Fibroblast of pulmonary artery (primary cell): ENCODE results near the gene MTX3.
A peak's percentile ranks its signal among the peaks of the same experiment; 100 is the strongest.

Source experiments
- DNase-seq: peaks from one replicate; pipeline ENCODE4 v3.0.0-alpha.2; 2010; ENCODE audit warnings: low read depth
- H3K4me3 ChIP-seq: replicated peaks from 2 replicates; pipeline ENCODE4 v1.5.1; 2011; ENCODE audit warnings: low read depth, mild to moderate bottlenecking, control low read depth, low read length, moderate library complexity
- CTCF ChIP-seq: IDR thresholded peaks from 2 replicates; pipeline ENCODE4 v1.5.1; 2011; ENCODE audit warnings: mild to moderate bottlenecking, control low read depth, low read length, inconsistent platforms; ENCODE audit errors: missing control alignments

MTX3 gene

GRCh38 chr5:79990598-79991507, at the start of gene MTX3:
Gene MTX3 (minus strand): TSS chr5:79991262. CDS start chr5:79991238, 24 bp downstream.
- TF ChIP-seq CTCF: no peak
- peak; percentile 82 for DNase-seq
- peak within 1 kb of the TSS; percentile 91 for H3K4me3 ChIP-seq

- TF ChIP-seq CTCF: no peak
- no peak for DNase-seq
- no peak overlapping the region for H3K4me3 ChIP-seq
Measured at GRCh38 chr5:80039650-80040049, 48.6 kb upstream of the MTX3 start.

- DNase-seq: no peak
Measured at GRCh38 chr5:80037366-80037765, 46.3 kb upstream of the MTX3 start.

GRCh38 chr5:80036615-80037014, 45.6 kb upstream of the MTX3 start:
- H3K4me3 ChIP-seq: no peak overlapping the region
- no peak for DNase-seq
- no peak for TF ChIP-seq CTCF

More at GRCh38 chr5:80037366-80037765, 46.3 kb upstream of the MTX3 start:
- H3K4me3 ChIP-seq: no peak overlapping the region
- TF ChIP-seq CTCF: no peak

- no peak overlapping the region for H3K4me3 ChIP-seq
- no peak for TF ChIP-seq CTCF
- no peak for DNase-seq
Measured at GRCh38 chr5:80035839-80036238, 44.8 kb upstream of the MTX3 start.

- no peak for DNase-seq
- no peak within 1 kb of the TSS for H3K4me3 ChIP-seq
- no peak for TF ChIP-seq CTCF
Measured at GRCh38 chr5:80034962-80035821, 44.1 kb upstream of the MTX3 start, which contains the start of gene THBS4. Gene THBS4 (plus strand): TSS chr5:80035348. CDS start chr5:80035538, 190 bp downstream.
